ENCODE data around the gene HLA-DMB. TPM values are rescaled to one million over a fixed set of nuclear protein-coding genes. Genes with fewer than 3 reads are reported as not detected.
A peak's percentile ranks its signal among the peaks of the same experiment; 100 is the strongest.

HLA-DMB gene
- total RNA-seq, 1 donor from 2014 or later: 31.0 TPM

- DNase-seq (ENCODE audit: low spot score): no peak
Measured at GRCh38 chr6:32908897-32909296, 31.9 kb downstream of the HLA-DMB start.

DNA sequence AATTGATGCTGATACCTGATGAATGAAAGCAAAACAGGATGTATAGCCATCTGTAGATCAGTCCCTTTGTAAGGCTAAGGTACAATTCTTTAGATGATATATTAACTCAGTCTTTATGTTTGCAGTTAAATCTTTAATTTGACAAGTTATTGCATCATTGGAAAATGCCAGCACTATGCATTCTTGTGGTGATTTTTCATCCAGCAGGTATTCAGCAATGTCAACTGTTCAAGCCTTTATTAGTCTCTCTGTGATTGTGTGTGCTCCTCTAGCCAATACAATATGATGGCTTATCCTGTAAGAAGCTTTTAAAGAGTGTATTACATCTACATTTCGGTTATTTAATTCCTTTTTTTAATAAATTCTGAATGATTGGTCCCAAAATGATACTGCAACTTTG is 34.3 kb downstream of the HLA-DMB start:
- DNase-seq (ENCODE audit: low spot score): no peak

DNA sequence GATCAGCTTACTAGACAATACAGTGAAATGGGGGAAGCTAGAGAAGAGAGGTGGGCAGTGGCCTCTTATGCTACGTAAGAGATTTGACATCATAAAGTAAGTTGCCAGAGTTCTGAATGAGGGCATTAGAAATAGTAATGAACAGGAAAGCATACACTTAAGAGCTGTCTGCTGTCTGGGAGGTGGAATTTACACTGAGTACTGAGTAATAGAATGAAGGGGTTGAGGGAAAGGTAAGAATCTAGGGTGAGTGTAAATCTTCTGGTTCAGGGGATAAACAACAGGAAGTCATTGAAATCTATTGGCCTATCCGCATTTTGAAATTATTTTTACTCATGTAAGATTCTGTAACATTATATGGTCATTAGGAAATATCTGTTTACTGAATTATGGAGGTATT is 35.8 kb downstream of the HLA-DMB start:
- DNase-seq (ENCODE audit: low spot score): no peak

DNA sequence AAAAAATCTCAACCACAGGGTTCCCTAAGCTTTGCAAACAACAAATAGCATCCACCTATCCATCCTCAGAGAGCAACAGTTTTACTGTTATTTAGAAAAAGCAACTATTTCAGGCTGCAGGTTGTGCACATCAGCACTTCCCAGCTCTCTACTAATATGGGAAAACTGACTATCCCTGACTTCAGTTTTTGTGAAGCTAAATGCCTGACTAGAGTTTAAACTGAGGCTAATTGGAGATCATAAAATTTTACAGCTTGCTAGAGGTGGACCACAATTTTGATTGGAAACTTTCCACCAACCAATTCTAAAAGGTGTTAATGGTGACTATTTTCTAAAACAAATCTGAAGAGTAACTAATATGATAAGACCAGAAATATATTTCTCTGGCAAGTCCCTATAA is 36.9 kb downstream of the HLA-DMB start:
- DNase-seq (ENCODE audit: low spot score): no peak

DNA sequence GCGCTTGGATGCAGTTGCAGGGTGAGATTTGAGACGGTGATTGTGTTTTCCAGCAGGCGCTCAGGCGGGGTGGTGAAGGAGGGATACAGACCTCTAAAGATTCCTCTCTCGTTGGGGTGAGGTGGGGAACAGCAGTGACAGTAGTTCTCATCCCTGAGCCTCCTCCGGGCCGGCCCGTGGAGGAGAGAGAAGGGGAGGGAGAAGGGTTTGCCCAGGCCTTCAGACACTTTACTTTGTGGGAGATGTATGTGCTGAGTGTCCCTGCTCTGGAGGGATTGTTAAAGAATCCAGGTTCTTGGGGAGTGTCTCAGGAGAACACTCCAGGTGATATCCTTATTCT is 45.9 kb downstream of the HLA-DMB start:
- no peak for DNase-seq (ENCODE audit: low spot score)

- DNase-seq (ENCODE audit: low spot score): peak; percentile 96
Measured at GRCh38 chr6:32894085-32895005, 46.5 kb downstream of the HLA-DMB start.

DNA sequence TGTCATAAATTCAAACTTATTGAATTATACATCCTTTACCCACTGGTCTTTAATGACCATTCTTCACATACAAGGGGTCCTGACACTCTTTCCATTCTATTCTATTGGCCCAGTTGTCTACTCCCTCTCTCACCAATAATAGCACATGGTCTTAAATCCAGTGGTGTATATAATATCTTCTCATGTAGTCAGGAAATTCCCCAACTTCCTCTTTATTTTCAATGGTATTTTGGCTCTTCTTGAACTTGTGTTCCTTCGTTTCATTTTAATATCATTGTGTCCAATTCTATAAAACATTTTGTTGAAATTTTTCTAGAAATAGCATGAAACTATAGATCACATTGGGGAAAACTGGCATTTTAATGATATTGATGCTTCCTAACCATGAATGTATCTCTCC is 50.0 kb downstream of the HLA-DMB start:
- no peak for DNase-seq (ENCODE audit: low spot score)

- no peak for DNase-seq (ENCODE audit: low spot score)
Measured at GRCh38 chr6:32889533-32889932, 51.3 kb downstream of the HLA-DMB start.

DNA sequence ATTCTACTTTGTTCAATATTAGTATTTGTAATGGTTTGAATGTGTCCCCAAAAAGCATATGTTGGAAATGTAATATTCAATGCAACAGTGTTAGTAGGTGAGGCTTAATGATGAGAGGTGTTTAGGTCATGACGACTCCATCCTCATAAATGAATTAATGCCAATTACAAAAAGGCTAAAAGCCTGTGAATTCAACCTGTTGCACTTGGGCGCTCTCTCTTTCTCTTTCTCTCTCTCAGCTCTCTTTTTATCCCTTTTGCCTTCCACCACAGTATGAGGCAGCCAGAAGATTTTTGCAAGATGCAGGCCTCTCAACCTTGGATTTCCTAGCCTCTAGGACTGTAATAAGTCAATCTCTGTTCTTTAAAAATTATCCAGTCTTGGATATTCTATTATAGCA is 52.3 kb downstream of the HLA-DMB start:
- no peak for DNase-seq (ENCODE audit: low spot score)

- DNase-seq (ENCODE audit: low spot score): no peak
Measured at GRCh38 chr6:32887616-32888015, 53.2 kb downstream of the HLA-DMB start.

DNA sequence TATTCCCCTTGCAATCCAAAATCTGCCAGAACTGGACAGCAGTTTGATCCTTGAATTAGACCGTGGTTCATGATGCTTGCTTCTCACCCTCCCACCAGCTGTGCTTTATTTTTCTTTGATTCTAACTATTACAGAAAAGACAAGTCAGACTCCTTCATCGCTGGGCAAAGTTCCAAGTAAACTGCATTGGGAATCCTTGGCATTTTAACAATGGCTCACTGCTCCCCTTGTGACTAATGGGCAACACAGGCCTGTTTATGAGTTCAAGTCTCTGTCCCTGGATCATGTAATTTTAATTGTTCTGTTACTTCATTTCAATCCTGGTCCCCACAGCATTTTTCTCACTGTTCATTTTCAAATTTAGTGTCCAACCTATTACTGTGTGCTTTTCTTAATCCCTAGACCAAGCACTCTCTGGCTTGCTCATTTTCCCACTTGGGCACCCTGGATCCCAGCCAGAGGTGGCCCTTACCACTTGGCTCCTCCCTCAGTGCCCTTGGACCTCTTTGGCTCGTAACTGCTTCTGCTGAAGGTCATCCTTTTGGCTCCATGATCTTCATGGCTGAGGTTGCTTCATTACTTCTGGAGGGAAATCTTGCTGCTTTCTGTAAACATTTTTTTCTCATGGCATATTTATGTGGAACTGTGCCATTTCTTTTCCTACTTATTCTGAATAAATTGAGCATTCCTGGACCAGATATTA is 54.0 kb downstream of the HLA-DMB start:
- no peak for DNase-seq (ENCODE audit: low spot score)

- DNase-seq (ENCODE audit: low spot score): no peak
Measured at GRCh38 chr6:32885698-32886286, 55.0 kb downstream of the HLA-DMB start.

Other genes starting within 250 kb of the HLA-DMB start
- 5.7 TPM for gene HLA-DQA2, start 199.6 kb downstream of the HLA-DMB start, total RNA-seq
- gene HLA-DQB2, start 177.5 kb downstream of the HLA-DMB start, total RNA-seq: 8.1 TPM
- 1.9 TPM for gene HLA-DOB, start 124.0 kb downstream of the HLA-DMB start, total RNA-seq
- 40.1 TPM for gene TAP2, start 102.3 kb downstream of the HLA-DMB start, total RNA-seq
- 44.9 TPM for gene PSMB8, start 97.0 kb downstream of the HLA-DMB start, total RNA-seq
- 26.3 TPM for gene TAP1, start 87.3 kb downstream of the HLA-DMB start, total RNA-seq
- gene PSMB9, start 86.8 kb downstream of the HLA-DMB start, total RNA-seq: 20.1 TPM
- gene HLA-DMA, start 12.1 kb upstream of the HLA-DMB start, total RNA-seq: 65.3 TPM
- 205 TPM for gene BRD2, start 27.6 kb upstream of the HLA-DMB start, total RNA-seq
- 25.6 TPM for gene HLA-DOA, start 68.6 kb upstream of the HLA-DMB start, total RNA-seq
- 145 TPM for gene HLA-DPA1, start 132.6 kb upstream of the HLA-DMB start, total RNA-seq
- gene HLA-DPB1, start 135.0 kb upstream of the HLA-DMB start, total RNA-seq: 82.5 TPM